HepG2 (cell line): ENCODE measurements around the gene UBE2N. TPM values are rescaled to one million over a fixed set of nuclear protein-coding genes. Genes with fewer than 3 reads are reported as not detected.

ENCODE experiments used
- ATAC-seq: fragments of 200-7000 bp; cut with Tn5 transposase; 3 replicates; pipeline ENCODE4 v1.9.1; 2020; ENCODE audit warnings: mild to moderate bottlenecking, moderate library complexity
- BruUV-seq: library from RNA; stranded (reverse); fragments of 400-500 nt; replicated peaks from 2 replicates; lab custom pipeline; 2021; lab: Mats Ljungman, UMichigan
- CTCF ChIA-PET: fragments of 300-600 bp; formaldehyde crosslinking; extraction: SDS; loops from one replicate; lab custom pipeline; 2021; ENCODE audit warnings: low total read pairs, inconsistent platforms, low intra/inter-chr PET ratio; lab: Yijun Ruan, JAX
- POLR2A ChIA-PET: fragments of 350-600 bp; sonication (Branson Sonifier 250); formaldehyde crosslinking; loops from one replicate; lab custom pipeline; 2020; ENCODE audit warnings: antibody characterized with exemption, inconsistent platforms; lab: Yijun Ruan, JAX
- DNase-seq: peaks from one replicate; pipeline ENCODE4 v3.0.0-alpha.2; 2015; ENCODE audit warnings: low spot score
- FAIRE-seq: peaks from 3 replicates; lab custom pipeline; 2011; peaks lifted over from hg19 to GRCh38; lab: Jason Lieb, UNC
- H2AFZ ChIP-seq: one replicate; pipeline ENCODE4 v1.6.1; 2011; ENCODE audit warnings: low read length, inconsistent platforms
- H3K27ac ChIP-seq: fragments of 300-600 bp; 3 replicates; pipeline ENCODE4 v1.8.0; 2011; ENCODE audit warnings: mixed run types, mild to moderate bottlenecking, mixed read lengths, low read length, inconsistent platforms; ENCODE audit not compliant: insufficient read depth; ENCODE audit errors: extremely low read length
- H3K27me3 ChIP-seq, 2 experiments: fragments of 200-600 bp in 1 of 2; 2 replicates in 1 of 2; 3 replicates in 1 of 2; pipeline versions ENCODE4 v1.6.0 to v1.8.0; 2011; ENCODE audit warnings: low read length in 2 of 2, mild to moderate bottlenecking in 2 of 2, moderate library complexity in 2 of 2, inconsistent platforms in 1 of 2; ENCODE audit not compliant: insufficient read depth in 2 of 2, control insufficient read depth in 1 of 2
- H3K36me3 ChIP-seq, 2 experiments: fragments of 200-600 bp in 1 of 2; replicated peaks in 1 of 2; 2 replicates in 1 of 2; 3 replicates in 1 of 2; pipeline versions ENCODE4 v1.5.1 to v1.8.0; 2011; ENCODE audit warnings: low read length in 2 of 2, inconsistent platforms in 1 of 2; ENCODE audit not compliant: insufficient read depth in 2 of 2, control insufficient read depth in 1 of 2
- H3K4me1 ChIP-seq: 2 replicates; pipeline ENCODE4 v1.5.1; 2012; ENCODE audit warnings: low read length, inconsistent platforms; ENCODE audit not compliant: insufficient read depth
- H3K4me2 ChIP-seq: 2 replicates; pipeline ENCODE4 v1.6.0; 2011; ENCODE audit warnings: low read depth, low read length, inconsistent platforms
- H3K4me3 ChIP-seq, 3 experiments: fragments of 200-600 bp in 1 of 3; sonication (generic), shearing (Covaris generic) in 1 of 3; replicated peaks in 1 of 3; 2 replicates each; pipeline ENCODE4 v1.5.1; 2011 to 2016; ENCODE audit warnings: low read length in 3 of 3, inconsistent platforms in 2 of 3, low read depth in 2 of 3, mild to moderate bottlenecking in 2 of 3, control low read depth in 1 of 3, mixed read lengths in 1 of 3; ENCODE audit not compliant: insufficient read depth in 1 of 3
- H3K79me2 ChIP-seq: one replicate; pipeline ENCODE4 v1.6.1; 2011; ENCODE audit warnings: low read length, inconsistent platforms; ENCODE audit not compliant: insufficient read depth
- H3K9ac ChIP-seq: 2 replicates; pipeline ENCODE4 v1.6.0; 2011; ENCODE audit warnings: mild to moderate bottlenecking, low read depth, low read length, inconsistent platforms; ENCODE audit not compliant: insufficient read depth
- H3K9me3 ChIP-seq: 2 replicates; pipeline ENCODE4 v1.5.1; 2012; ENCODE audit warnings: mild to moderate bottlenecking, low read length
- H4K20me1 ChIP-seq: 2 replicates; pipeline ENCODE4 v1.6.0; 2011; ENCODE audit warnings: inconsistent platforms, mild to moderate bottlenecking, low read length, moderate library complexity; ENCODE audit not compliant: insufficient read depth
- ARID3A ChIP-seq: IDR thresholded peaks from 2 replicates; pipeline ENCODE4 v1.6.1; 2012; ENCODE audit warnings: low read depth, low read length, improper control_type of control experiment
- HCFC1 ChIP-seq: fragments of 150-350 bp; IDR thresholded peaks from 2 replicates; pipeline ENCODE4 v1.6.1; 2014; ENCODE audit warnings: low read depth, low read length
- NAIF1 ChIP-seq: sonication (generic); formaldehyde crosslinking; IDR thresholded peaks from 2 replicates; pipeline ENCODE4 v1.5.0; 2020; ENCODE audit warnings: mild to moderate bottlenecking, missing genetic modification reagents, borderline replicate concordance
- TFAP4 ChIP-seq: sonication (generic); IDR thresholded peaks from 2 replicates; pipeline ENCODE4 v1.6.1; 2016; ENCODE audit warnings: low read depth, borderline replicate concordance
- ZNF780A ChIP-seq: sonication (generic); formaldehyde crosslinking; IDR thresholded peaks from 2 replicates; pipeline ENCODE4 v1.8.0; 2022; ENCODE audit warnings: mild to moderate bottlenecking, missing genetic modification reagents, moderate library complexity
- WGBS: methylation state at CpG from one replicate; pipeline ENCODE4 v1.1.6; 2017; ENCODE audit warnings: low lambda C conversion rate; 5-methylcytosine and 5-hydroxymethylcytosine counted together
- in situ Hi-C: cut with HindIII; loops from 2 replicates; pipeline ENCODE4 v1.10.0; 2017; ENCODE audit warnings: low pct_unique_long_range_greater_than_20kb; ENCODE audit not compliant: extremely low pct_ligation_motif_present
- intact Hi-C: fragments of 100-400 bp; cut with micrococcal nuclease; formaldehyde crosslinking; loops from one replicate; pipeline ENCODE4 v1.10.0; 2022; ENCODE audit not compliant: unreplicated experiment
- polyA plus RNA-seq, 8 experiments: library from polyadenylated mRNA; depleted of rRNA in 3 of 8; stranded (reverse) in 7 of 8; unstranded in 1 of 8; fragments of >200 nt; fragmentation: Illumina TruSeq in 4 of 8; extraction: Trizol in 4 of 8; gene quantifications; 2 replicates each; pipeline versions ENCODE4 v1.2.1 to v1.2.3, GENCODE V29; 2011 to 2016; ENCODE audit warnings: low read depth in 4 of 8, missing spikeins in 1 of 8, mixed read lengths in 1 of 8; ENCODE audit not compliant: insufficient read depth in 1 of 8
- total RNA-seq, 5 experiments: library from RNA; depleted of rRNA; stranded (reverse); fragments of >200 nt; fragmentation: Illumina TruSeq; extraction: Trizol; gene quantifications; 2 replicates each; pipeline ENCODE4 v1.2.3, GENCODE V29; 2016; ENCODE audit warnings: low read depth in 1 of 5

UBE2N gene
- total and polyA plus RNA-seq, 2 of the 13 experiments (the other 11 are each of a cell fraction or from before 2014, with no cell fraction given), result 188 to 197 TPM

DNA sequence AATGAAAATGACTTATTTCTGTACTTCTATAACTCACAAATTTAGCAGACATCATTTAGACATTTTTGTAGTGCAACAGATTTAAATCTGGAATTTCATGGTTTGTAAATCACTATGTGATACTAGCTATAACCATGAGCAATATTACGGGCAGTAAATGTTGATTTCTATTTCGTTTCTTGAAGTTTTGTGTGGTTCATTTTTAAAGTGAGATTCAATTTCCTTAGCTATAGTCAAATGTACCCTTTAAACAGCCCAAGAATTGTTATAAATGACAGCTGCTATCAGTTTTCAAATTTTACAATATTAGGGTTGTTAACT lies 33.8 kb downstream of the UBE2N start (continued):
- no peak for TF ChIP-seq ZNF780A (CRISPR knock-in tag)
- TF ChIP-seq, all 625 proteins: peak for 0

GRCh38 chr12:93407054-93407962 lies 34.4 kb downstream of the UBE2N start:
- peak; percentile 46 for ATAC-seq
- Histone ChIP-seq H3K9ac (no peak overlapping the region), H3K4me2 (no peak overlapping the region), H3K4me3 (no peak overlapping the region), H3K4me1 (peaks cover 10% of the 10 kb centered on the region; the same call in 1 of the 2 replicates), H3K9me3 (no peaks in the 10 kb centered on the region), H2AFZ (no peak overlapping the region), H4K20me1 (peaks cover 8% of the 10 kb centered on the region; the same call in 1 of the 2 replicates), H3K27me3 (no peaks in the 10 kb centered on the region), H3K79me2 (peaks cover 23% of the 10 kb centered on the region), H3K27ac (no peak overlapping the region), H3K36me3 (peaks cover 3 to 29% of the 10 kb centered on the region in 2 experiments; a peak in 4 of 5 replicates)
- intact Hi-C loops, result no loop called here
- ChIA-PET POLR2A (no interaction called here), CTCF (no interaction called here)
- FAIRE-seq, result no peak
- TF ChIP-seq HCFC1 (no peak), NAIF1 (CRISPR knock-in tag) (no peak), ARID3A (no peak), TFAP4 (no peak)
- no TSS peak for BruUV-seq
- 97% methylated on average over 6 of the region's 6 CpGs for WGBS
- in situ Hi-C loops, result loop anchor here (10.0 kb wide), 1 partner anchor 413 kb away; no protein-coding TSS in a partner anchor
- no peak for DNase-seq
